Fibroblast of gingiva (primary cell): ENCODE data around the gene ACIN1.
A peak's percentile ranks its signal among the peaks of the same experiment; 100 is the strongest.
"Not testable (repeated sequence)": the region's sequence is repeated elsewhere in the genome, so short reads cannot be mapped to it uniquely, and the experiment has no call there.

Source experiments
- DNase-seq: peaks from one replicate; pipeline ENCODE4 v3.0.0-alpha.2; 2011; ENCODE audit warnings: low read depth

ACIN1 gene

DNA sequence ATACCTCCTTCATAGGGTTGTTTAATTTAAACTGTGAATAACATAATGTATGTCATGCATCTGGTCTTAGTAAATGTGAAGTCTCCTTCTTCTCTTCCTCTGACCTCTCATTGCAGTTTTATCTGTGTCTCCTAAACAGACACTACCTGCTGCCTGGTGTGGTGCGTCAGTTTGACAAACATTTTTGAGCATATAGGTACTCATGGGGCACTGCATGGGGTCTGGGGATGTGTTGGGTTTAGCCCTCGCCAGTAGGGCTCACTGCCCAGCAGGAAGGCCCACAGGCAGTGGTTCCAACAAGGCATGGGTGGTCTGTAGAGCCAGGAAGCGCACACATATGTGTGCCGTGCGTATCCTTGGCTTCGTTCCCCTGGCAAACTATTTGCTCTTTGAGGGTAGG is 27.1 kb upstream of the ACIN1 start:
- DNase-seq, result no peak

DNA sequence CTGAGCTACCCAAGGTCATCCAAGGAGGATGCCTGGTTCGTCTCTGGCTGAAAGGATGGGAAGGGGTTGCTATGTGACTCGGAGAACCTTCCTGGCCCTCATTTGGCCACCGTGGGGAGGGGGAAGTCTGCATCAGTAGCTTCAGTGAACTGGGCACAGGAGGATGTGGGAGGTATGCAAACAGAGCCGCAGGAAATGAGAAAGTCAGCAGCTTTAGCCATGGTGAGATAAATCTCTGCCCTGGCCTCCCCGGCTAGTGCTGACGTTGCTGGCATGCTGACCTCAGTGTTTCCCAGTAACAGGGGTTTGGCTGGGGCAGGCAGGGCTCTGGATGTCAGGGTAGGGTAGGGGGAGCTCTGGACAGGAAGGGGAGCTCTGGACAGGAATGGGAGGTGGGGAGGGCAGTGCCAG is 26.4 kb upstream of the ACIN1 start:
- DNase-seq, result peak; percentile 25

DNA sequence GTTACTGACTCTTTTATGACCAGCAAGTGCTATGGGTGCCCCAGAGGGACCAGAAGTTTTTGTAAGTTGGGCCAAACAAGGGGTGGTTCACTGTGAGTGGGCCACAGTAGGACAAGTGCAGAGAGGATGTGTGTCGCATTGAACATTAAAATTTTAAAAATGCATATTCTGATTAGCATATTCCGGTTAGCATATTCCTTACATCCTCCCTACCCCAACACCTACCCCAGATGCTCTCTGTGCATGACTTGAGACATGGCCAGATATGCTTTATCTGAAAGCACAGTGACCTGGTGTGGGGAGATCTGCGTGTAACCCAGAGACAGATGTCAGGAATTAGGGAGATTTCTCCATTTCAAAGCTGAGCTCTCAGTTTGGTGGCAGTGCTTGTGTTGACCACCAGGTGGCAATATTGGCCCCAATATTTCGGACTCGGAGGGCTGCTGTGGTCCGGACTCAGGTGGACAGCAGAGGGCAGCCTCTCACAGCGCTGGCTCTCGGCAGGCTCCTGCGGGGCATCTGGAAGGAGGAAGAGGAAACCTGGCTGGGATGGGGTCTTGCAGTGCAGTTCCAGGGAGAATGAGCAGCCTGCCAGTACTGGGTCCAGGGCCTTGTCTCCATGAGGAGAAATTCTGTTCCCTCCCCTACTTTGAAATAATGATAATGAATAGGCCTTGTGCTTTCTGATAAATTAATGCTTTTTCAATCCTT is 25.8 kb upstream of the ACIN1 start:
- peak; percentile 73 for DNase-seq

DNA sequence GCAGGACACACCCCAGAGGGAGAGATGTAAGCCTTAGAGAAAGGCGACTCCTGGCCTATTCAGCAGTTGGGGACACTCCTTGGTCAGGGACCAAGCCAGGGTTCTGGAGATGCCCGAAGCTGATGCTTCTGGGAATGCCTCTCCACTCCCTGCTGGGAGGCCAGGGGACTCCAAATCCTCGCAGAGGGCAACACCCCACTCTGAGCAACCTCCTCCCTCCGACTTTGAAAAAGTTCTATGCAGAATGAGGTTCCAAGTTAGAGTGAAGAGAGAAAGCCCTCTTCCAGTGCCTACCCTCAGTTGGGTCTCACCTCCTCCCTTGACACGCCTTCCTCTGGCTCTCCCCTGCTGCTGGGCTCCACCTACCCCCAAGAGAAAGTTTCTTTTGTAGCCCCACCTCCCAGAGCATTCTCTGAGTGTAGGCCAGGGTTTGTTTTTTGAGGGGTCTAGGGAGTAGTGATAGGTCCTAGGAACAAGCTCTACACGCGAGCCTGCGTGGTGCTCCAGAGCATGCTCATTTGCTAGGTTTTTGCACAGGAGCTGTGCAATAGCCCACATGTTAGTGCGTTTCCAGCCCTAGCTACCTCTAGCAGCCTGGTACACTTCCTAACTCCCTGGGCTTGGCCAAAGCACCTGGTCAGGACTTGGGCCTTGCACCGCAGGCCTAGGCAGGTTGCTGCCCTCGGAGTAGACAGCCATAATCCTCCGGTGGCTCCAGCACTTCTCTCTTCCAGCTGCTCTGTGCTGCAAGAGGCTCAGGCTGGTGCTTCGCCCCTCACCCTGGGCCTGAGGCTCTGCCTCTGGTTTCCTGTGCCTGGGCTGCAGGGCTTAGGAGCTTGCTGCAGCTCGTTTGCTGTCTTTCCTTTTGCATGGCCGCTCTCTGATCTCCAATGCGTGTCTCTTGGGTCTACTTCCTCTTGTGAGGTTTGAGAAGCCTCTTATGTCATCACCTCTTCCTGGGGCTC is 24.7 kb upstream of the ACIN1 start:
- DNase-seq, result no peak

DNA sequence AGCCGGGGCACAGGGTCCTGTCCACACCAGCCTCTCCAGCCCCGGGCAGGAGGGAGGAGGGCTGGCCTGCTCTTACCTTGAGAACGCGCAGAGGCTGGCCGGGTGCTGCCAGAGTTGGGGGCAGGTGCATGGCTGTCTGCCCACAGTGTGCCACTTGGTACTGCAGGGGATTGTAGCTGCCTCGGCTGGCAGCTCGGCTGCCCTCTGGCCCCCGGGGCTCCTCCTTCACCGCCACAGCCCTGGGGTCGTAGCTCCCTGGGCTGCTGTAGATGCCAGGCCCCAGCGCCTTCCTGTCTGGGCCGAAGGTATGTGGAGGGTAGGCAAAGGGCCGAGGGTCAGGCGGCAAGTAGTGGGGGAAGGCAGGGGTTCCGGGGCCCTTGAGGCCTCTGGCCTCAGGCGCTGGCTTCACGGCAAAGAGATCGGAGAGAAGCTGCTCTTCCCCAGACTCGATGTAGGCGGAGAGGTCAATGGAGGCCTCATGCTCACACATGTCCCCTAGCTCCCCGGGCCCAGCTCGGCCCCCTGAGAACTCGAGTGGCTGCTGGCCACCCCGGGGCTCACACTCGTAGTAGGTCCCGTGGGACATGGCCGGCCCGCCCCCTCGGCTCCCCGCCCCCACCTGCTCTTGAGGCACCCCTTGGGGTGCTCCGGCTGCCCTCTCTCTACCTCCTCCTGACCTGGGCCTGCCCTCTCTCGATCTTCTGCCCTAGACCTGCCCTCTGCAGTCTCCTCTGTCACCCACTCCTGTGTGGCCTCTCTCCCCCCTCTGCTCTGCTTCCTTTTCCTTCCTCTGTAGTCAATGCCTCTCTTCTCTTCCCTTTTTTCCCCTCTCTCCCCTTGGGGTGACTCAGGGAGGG is 23.8 kb upstream of the ACIN1 start, which contains the start of gene CEBPE:
TSS of gene CEBPE (minus strand) at position 750 of the 857 bp plus-strand sequence. CDS start at position 586, 164 bp downstream.
- no peak for DNase-seq

DNA sequence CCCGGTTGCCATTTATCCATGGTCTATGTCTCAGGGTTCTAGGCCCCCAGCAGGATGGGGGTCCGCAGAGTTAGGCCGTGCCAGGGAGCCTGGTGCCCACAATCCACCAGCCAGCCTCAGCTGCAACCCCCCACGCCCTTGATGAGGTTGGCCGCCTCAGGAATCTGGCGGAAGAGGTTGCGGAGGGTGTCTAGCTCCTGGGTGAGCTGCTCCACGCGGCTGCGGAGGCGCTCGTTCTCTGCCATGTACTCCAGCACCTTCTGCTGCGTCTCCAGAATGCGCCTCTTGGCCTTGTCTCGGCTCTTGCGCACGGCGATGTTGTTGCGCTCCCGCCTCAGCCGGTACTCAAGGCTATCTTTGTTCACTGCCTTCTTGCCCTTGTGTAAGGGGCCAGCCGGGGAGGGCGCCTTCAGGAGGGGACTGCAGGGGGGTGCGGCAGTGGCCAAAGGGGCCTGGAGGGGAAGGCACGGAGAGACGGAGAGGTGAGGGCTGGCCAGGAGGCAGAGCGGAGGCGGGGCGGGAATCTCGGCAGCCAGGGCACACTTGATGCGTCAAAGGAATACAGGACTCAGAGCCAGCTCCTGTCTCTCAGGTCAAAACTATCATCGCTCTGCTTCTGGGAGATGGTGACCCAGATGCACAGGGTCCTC is 22.6 kb upstream of the ACIN1 start:
- no peak for DNase-seq

DNA sequence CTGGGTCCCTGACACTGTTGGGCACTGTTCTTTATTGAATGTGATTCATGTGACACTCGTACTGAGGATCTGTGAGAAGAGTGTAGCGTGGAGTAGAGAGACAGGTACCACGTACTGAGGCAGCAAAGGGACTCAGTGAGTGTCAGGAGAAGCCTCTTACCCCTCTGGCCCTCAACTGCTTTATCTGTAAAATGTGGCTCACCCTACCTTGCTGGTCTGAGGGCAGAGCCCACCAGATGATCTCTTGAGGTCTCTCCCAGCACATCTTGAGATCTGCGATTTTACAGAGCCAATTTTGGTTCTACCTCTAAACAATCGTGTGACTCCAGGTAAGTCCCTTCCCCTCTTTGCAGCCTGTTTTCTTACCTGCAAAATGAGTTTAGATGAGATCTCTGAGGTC is 21.0 kb upstream of the ACIN1 start:
- no peak for DNase-seq

DNA sequence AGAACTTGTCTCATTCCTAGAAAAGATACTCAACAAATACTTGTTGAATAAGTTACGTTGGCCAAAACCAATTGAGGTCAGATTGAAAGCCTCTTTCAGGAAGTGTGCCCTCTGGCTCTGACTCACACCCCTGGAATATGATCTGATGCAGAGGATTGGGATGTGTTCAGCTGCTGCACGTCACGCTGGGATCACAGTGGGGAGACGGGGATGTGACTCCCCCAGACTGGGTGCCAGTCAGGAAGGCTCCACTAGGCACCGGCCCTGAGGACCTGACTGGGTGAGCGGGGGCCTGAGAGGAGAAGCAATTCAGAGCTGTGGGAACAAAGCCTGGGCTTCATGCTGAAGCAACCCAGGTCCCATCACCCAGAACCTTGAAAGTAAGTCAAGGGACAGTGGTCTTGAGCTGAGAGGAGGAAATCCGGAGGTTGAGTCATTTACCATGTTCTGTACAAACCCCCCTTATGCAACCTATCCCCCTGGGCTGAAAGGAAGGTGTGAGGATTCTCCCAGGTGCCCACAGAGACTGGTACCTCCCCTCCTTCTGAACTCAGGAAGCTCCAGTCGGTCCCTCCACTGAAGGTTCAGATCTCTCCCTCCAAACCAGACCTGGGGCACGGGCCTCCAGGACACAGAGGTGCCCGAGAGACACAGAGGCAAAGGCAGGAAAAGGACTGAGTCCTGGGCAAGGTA is 20.2 kb upstream of the ACIN1 start:
- peak; percentile 90 for DNase-seq

DNA sequence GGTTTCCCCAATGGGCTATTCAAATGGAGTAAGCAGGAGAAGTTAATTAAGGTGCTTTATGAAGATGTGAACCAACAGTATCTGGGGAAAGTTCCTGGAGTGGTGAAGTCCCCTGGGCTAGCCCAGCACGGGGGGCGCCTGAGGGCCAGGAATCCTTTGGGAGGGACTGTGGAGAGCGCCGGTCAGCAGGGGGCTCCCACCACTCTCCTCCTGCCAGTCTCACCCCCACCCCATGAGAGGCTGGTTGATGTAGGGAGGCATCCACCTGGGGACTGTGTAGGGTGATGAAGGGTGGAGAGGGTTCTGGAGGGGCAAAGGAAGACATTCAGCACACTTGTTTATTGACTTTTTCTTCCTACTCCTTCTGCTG is 19.7 kb upstream of the ACIN1 start:
- no peak for DNase-seq

DNA sequence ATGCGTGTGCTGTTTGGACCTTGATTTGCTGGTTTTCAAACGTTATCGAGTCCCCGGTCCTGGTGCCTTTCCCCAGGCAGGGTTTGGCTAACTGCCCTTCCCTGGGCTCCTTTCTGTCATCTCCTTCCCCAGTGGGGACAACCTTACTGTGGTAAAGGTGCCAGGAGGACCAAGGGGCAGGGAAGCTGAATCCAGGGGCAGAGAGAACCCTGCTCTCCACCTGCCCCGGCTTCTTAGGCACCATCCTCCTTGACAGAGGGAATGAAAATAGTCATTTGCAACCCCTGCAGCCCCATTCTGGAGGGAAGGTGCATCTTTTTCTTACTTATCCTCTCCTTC is 19.2 kb upstream of the ACIN1 start:
- DNase-seq, result no peak

DNA sequence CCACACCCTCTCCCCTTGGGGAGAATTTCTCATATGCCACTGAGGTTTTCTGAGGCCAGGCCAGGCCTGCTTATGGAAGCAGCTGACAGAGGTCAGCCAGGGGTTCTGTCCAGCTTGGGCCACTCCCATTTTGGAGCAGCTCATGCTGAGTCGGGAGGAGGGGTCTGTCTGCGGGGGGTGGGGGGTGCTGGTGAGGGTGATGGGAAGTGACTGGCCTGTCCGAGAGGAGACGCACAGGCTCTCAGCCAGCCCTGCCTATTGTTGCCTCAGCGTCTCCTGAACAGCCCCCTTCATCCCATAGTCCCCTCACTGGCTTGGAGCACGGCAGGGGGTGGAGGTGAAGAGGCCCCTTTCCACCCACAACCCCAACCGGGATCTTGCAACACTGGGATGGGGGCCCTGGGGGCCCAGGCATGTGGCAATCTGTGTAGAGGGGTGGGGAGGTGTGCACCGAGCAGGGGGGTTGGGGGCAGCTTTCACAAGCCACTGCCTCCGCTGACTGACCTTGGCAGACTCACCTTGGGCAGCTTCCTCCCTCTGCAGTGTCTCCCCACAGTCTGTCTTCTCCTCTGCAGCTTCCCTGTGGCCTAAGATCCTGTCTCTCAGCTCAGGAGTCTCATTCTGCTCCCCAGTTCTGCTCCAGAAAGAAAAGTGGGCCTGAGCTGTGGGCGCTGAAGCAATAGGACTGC is 18.6 kb upstream of the ACIN1 start:
- no peak for DNase-seq

DNA sequence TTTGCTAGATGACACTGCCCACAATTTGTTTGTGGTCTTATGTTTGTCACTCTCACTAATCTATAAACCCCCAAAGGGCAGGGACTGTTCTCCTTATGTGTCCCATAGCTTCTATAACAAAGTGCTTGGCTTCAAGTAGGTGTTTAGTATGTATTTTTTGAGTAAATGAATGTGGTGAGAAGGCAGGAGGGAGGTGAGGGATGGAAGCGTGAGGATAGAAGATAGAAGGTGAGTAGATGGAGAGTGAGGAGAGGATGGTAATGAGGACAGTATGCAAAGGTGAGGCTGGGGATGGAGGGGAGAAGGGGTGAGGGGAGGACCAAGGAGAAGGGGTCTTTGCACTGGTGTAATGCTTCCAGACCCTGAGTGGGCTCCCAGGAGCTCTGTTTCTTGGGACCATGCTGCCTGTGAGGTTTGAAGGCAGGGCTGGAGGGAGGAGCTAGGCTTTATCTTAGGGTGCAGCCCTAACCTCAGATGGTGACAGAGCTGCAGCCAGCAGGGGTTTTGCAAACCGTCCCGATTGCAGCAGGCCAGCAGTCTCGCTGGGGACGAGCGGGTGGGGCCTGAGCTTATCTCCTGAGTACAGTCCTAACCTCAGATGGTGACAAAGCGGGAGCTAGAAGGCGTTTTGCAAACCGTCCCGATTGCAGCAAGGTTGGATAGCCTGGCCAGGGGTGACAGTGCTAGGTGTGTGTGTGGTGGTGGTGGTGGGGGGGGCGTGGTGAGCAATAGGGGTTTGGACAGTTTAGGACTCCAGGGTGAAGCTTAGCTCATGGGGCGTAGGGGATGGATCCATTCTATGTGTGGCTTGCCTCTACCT is 17.6 kb upstream of the ACIN1 start:
- no peak for DNase-seq

DNA sequence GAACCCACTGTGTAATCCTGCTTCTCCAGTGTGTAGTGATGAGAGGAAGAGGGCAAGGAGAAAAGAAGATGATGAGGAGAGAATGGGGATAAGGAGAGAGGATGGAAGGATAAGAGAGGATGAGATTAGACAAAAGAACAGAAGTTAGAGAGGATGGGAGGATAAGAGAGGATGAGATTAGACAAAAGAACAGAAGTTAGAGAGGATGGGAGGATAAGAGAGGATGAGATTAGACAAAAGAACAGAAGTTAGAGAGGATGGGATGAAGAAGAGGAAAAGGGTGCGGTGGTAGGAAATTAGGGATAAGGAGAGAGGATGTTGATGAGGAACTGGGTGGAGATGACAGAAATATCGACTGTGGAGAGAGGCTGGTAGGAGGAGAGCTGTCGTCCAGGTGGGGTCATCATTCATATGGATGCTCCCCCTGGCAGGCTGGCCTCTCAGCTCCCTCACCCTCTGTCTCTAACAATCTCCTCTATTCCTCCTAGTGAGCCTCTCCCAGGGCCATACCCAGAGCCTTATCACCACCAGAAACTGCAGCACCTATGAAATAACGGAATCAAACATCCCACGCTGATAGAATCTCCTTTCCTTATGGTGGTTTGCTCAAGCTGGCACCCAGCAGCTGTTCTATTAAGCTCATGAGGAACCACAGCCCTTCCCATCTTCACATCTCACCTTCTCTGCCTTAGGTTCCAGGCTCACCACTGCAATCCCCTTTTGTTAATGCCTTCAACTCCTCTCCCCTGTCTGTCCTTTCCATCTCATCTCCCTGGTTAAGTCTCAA is 15.8 kb upstream of the ACIN1 start:
- DNase-seq, result no peak

DNA sequence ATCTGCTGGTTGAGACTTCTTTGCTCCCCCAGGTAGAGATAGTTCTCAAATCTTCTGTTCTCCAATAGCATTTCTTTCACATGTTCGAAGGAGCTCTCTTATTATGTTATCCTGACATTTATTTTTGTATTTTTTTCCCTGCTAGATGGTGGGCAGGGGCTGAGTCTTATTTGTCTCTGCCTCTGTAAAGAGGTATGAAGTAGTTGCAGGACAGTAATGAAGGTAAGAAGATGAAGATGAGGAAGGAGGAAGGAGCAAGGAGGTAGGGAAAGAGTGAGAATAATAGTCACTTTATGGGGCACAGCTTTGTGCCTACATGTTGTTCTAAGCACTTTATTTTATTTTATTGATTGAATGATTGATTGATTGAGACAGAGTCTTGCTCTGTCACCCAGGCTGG is 14.8 kb upstream of the ACIN1 start:
- DNase-seq, result no peak

DNA sequence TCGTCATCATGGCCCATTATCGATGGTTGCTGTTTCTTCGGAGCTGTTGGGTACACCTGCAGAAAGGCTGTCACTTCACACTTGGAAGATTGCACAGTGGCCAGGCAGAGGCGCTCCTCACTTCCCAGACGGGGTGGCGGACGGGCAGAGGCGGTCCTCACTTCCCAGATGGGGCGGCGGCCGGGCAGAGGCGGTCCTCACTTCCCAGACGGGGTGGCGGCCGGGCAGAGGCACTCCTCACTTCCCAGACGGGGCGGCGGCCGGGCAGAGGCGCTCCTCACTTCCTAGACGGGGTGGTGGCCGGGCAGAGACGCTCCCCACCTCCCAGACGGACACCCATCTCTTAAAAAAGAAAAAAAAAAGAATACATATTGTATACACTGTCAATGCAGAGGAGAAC is 13.2 kb upstream of the ACIN1 start:
- not testable (repeated sequence) for DNase-seq

DNA sequence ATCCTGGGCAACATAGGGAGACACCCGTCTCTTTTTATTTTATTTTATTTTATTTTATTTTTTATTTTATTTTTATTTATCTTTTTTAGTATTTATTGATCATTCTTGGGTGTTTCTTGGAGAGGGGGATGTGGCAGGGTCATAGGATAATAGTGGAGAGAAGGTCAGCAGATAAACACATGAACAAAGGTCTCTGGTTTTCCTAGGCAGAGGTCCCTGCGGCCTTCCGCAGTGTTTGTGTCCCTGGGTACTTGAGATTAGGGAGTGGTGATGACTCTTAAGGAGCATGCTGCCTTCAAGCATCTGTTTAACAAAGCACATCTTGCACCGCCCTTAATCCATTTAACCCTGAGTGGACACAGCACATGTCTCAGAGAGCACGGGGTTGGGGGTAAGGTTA is 12.7 kb upstream of the ACIN1 start:
- DNase-seq, result not testable (repeated sequence)

DNA sequence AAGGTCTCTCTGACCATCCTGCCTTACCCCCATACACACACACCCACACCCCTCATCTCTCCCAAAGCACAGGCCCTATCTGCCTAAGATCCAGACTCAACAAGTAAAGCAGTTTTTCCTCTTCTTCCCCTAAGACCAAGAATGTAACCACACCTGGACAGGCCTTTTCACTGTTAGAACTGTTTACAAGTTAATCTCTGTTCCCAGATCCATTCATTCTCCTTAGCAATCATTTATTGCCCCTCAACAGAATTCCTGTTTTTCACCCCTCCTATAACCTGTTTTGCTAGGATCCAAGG is 11.8 kb upstream of the ACIN1 start:
- no peak for DNase-seq

DNA sequence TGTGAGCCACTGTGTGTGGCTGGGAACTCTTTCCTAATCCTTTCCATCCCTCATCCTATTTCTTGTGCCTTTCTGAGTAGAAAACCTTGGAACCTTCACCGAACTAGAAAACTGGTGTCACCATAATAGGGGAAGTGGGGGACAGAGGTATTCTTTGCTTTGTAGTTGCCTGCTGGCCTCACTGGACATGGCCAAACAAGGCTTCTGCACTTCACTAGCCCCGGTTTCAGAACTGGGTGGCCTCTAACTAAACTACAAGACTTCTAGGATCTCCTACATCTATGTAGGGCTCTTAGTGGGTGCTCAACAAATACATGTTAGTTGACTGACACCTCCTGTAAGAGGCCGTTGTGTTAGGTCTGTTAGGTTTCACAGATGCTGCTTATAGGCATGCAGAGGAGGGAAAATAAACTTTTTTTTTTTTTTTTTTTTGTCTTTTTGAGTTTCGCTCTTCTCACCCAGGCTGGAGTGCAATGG is 10.4 kb upstream of the ACIN1 start:
- no peak for DNase-seq
